GM18505 (cell line): ENCODE data around the gene MYH9.
"Not testable (repeated sequence)": the region's sequence is repeated elsewhere in the genome, so short reads cannot be mapped to it uniquely, and the experiment has no call there.

Experiments used
- ATAC-seq: cut with Tn5 transposase; IDR thresholded peaks from one replicate; pipeline ENCODE4 v1.9.1; 2021; ENCODE audit not compliant: unreplicated experiment
- POLR2A ChIP-seq: IDR thresholded peaks from 4 replicates; pipeline ENCODE4 v1.6.1; 2011; ENCODE audit warnings: borderline replicate concordance; ENCODE audit not compliant: insufficient read depth, insufficient read length; ENCODE audit errors: extremely low read depth

Gene MYH9

GRCh38 chr22:36267058-36267457, 120.7 kb downstream of the MYH9 start:
- no peak for ATAC-seq
- TF ChIP-seq POLR2A = no peak

DNA sequence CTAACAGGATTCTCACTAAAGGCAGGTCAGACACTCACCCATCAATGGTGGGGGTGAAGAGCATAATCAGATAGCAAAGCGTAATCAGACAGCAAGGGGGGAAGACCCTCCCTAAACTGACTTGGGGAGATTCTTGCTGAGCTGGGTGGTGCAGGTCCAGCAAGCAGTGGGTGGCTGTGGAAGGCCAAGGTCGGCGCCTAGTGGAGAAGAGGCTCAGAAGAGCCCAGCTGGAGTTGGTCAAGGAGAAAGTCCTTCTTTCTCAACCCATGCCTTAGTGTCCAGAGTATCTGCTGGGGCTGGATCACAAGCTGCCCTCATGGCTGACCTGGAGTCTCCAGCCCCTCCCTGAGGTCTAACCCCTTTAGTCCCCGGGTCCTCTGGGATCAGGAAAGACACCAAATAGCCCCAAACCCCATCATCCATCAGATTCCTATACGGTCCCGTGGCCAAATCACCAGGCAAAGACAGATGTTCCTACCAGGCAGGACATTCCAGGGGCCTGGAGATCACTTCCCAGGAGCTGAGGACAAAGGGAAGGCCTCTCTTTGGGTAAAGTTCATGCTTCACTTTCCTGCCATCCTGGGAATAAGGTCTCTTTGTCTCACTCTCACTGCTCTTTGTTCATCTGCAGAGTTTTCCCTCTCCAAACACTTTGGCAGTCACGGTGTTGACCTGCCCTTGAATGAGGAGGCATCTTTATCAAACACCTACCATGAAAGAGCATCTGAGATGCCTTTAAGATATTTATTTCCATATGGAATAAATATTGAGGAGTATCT, 123.7 kb downstream of the MYH9 start:
- ATAC-seq = not testable (repeated sequence)

GRCh38 chr22:36263216-36263673, 124.5 kb downstream of the MYH9 start:
- not testable (repeated sequence) for ATAC-seq

- not testable (repeated sequence) for ATAC-seq
These were observed 125.5 kb downstream of the MYH9 start for GRCh38 chr22:36262307-36262706.

DNA sequence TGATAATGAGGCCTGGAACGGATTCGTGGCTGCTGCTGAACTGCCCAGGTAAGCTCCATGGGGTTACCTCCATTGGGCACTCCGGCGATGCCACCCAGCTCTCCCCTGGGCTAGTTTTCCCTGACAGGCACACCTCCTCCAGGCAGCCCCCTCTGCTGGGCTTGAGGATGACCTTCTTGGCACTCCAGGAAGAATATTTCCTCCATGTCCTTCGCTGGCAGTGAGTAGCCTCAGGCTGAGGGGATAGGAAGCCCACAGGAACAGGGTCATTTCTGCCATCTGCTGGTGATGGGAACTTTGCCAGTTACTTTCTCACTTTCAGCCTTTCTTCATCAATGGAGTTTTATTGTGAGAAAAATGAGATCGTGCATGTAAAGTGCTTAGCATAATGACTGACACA, 126.1 kb downstream of the MYH9 start:
- not testable (repeated sequence) for ATAC-seq

GRCh38 chr22:36259615-36260300, 128.0 kb downstream of the MYH9 start:
- ATAC-seq = no peak
- TF ChIP-seq POLR2A = no peak

- no peak for TF ChIP-seq POLR2A
- ATAC-seq = no peak
These were observed 128.8 kb downstream of the MYH9 start for GRCh38 chr22:36258701-36259614.

- ATAC-seq = no peak
- no peak for TF ChIP-seq POLR2A
These were observed 129.7 kb downstream of the MYH9 start for GRCh38 chr22:36257948-36258670.

DNA sequence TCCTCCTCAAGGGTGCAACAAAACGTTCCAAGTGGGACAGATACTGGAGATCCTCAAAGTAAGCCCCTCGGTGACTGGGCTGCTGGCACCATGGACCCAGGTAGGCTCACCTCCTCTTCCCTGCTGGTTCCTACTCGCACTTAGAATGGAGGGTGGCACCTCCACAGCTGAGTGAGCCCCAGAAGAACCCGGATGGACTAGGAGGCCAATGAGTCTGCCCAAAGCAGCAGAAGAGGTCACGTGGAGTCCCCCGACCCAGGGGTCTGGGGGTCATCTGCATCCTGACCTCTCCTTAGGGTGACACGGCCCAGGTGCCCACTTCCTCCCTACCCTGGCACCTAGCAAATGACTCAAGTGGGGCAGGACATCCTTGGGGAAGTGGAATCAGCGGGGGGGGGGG, 130.5 kb downstream of the MYH9 start:
- ATAC-seq = no peak
- TF ChIP-seq POLR2A = no peak

- no peak for ATAC-seq
These were observed 131.3 kb downstream of the MYH9 start for GRCh38 chr22:36256478-36256877.

DNA sequence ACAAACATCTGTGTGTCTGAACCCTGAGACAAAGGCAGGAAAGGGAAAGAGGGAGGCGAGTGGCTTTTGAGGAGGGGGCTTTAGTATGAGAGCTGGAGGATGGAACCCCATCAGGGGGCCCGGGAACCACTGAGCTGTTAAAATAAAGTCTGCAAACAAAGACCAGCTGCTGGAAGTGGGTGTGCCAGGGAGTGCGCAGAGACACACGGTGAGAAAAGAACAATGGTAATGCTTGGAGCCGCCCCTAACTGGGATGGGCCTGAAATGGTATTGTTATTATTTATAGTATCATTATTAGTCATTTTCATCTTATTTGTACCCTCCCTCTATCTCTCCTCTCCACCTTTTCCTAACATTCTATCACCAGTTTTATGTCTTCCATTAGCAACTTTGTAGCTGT, 132.2 kb downstream of the MYH9 start:
- not testable (repeated sequence) for ATAC-seq

More at GRCh38 chr22:36256478-36256877, 131.3 kb downstream of the MYH9 start:
- TF ChIP-seq POLR2A = no peak

DNA sequence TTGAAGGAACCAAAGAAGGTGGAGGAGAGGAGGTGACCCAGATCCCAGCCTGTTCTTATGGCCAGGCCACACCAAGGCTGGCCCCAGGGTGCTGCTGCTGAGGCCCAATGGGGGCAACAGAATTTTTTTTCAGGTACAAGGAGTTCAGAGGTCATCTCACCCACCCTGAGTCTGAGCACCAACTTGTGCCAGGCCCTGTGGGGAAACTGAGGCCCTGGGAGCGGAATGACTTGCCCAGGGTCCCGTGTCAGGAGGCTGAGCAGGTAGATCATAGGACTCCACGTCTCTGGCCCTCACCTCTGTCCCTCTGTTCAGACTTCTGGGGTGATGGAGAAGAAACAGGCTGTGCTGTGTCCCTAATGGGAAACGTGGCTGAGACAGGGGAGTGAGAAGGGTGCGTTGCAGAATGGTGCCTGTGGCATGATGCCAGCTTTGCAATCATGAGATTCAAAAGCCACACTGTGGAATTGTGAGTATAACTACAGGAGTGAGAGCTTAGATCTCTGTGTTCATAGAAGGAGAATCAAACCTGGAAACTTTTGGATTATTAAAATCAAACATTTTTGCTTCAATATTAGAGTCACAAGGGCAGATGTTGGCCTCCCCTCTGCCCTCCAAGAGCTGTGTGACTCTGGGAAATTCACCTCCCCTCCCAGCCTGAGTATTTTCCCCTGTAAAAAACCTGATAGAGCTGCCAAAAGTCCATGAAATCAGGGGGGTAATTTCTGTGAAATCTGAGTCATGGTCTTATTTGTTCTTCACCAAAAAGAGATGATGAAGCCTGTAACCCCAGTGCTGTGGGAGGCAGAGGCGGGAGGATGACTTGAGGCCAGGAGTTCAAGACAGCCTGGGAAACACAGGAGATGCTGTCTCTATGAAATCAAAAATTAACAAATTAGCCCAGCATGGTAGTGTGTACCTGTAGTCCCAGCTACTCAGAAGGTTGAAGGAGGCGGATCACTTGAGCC, 134.0 kb downstream of the MYH9 start:
- ATAC-seq = no peak
- no peak for TF ChIP-seq POLR2A
